Measurements from ENCODE around the gene C4BPB. TPM values are rescaled to one million over a fixed set of nuclear protein-coding genes. Genes with fewer than 3 reads are reported as not detected.
"Not testable (repeated sequence)": the region's sequence is repeated elsewhere in the genome, so short reads cannot be mapped to it uniquely, and the experiment has no call there.

The C4BPB gene, protein sequence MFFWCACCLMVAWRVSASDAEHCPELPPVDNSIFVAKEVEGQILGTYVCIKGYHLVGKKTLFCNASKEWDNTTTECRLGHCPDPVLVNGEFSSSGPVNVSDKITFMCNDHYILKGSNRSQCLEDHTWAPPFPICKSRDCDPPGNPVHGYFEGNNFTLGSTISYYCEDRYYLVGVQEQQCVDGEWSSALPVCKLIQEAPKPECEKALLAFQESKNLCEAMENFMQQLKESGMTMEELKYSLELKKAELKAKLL
- 1.6 TPM for total RNA-seq
- 0.46 TPM for polyA plus RNA-seq

GRCh38 chr1:207088701-207089626, at the start of gene C4BPB:
C4BPB (plus strand) TSS chr1:207088860; CDS start chr1:207089532, 672 bp downstream.
- 76% methylated on average over 9 of the region's 9 CpGs for WGBS
- Histone ChIP-seq H3K4me3 (ENCODE audit: low read depth, low read length) (peak within 1 kb of the TSS; percentile 26), H3K27ac (ENCODE audit: low read depth) (no peak within 1 kb of the TSS), H3K4me1 (ENCODE audit: insufficient read depth) (no peaks in the 10 kb centered on the region), H3K36me3 (ENCODE audit: insufficient read depth) (no peaks in the 10 kb centered on the region)
- no peak for DNase-seq (ENCODE audit: extremely low spot score)

DNA sequence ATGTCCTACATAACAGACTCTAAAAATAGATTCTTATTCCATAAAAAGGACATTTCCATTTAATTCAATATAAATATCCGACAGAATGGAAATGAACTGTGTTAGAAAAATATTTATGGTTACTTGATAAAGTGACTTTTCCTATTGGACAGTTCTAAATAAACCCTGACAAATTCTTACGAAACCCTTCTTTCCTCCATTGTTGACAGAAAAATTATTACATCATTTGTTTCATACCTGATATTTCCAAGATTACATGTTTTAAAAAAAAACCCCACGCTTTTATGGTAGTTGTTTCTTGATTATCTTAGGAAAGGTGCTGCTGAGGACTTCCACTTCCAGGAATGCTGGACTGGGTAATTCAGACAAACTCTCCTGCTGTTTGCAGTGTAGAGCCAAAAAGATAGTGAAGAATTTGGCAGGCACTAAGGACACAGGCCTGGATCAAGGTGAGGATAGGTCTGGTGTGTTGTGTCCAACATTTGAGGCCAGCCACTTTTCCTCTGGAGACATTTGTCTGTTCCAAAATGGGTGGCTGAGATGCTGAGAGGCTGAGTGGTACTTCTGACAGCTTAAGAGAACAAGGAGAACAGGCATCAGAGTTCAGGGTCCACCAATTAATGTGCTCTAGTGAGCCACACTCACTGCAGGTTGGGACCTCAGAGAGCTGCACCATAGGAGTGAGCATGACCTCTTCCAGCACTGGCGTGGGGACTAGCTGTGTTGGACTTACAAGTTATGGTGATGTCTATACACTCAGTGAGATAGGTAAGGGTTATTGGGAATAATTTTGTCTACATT, 49.1 kb upstream of the C4BPB start:
- no peak overlapping the region for H3K4me3 ChIP-seq (ENCODE audit: low read depth, low read length)
- no peaks in the 10 kb centered on the region for H3K4me1 ChIP-seq (ENCODE audit: insufficient read depth)
- 74% methylated on average over 4 of the region's 4 CpGs for WGBS
- DNase-seq (ENCODE audit: extremely low spot score): no peak
- H3K27ac ChIP-seq (ENCODE audit: low read depth): no peak overlapping the region
- no peaks in the 10 kb centered on the region for H3K36me3 ChIP-seq (ENCODE audit: insufficient read depth)

DNA sequence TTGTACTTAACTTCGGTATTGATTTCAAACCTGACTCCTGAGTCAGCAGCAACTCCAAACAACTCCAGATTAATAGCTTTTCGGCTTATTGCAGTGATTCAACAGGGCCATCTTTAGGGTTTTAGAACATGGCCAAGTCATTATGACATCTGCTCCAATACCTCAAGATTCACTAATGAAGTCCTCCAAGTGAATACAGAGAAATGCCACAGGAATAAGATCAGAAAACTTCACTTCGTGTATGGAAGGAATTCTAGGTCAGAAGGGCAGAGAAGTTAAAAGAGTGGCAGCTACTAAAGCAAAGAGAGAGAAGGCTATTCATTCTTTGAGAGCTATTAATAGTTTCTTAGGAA, 48.5 kb upstream of the C4BPB start:
- Histone ChIP-seq H3K4me1 (ENCODE audit: insufficient read depth) (no peaks in the 10 kb centered on the region), H3K36me3 (ENCODE audit: insufficient read depth) (no peaks in the 10 kb centered on the region), H3K4me3 (ENCODE audit: low read depth, low read length) (no peak overlapping the region), H3K27ac (ENCODE audit: low read depth) (no peak overlapping the region)
- no peak for DNase-seq (ENCODE audit: extremely low spot score)
- 45% methylated on average over 3 of the region's 3 CpGs for WGBS

- not testable (repeated sequence) for H3K4me3 ChIP-seq (ENCODE audit: low read depth, low read length); H3K4me1 ChIP-seq (ENCODE audit: insufficient read depth); DNase-seq (ENCODE audit: extremely low spot score); H3K27ac ChIP-seq (ENCODE audit: low read depth); H3K36me3 ChIP-seq (ENCODE audit: insufficient read depth)
- 95% methylated on average over 2 of the region's 2 CpGs for WGBS
Observed at GRCh38 chr1:207041397-207041796, 47.3 kb upstream of the C4BPB start.

GRCh38 chr1:207045453-207045852, 43.2 kb upstream of the C4BPB start:
- no peak for DNase-seq (ENCODE audit: extremely low spot score)
- Histone ChIP-seq H3K4me1 (ENCODE audit: insufficient read depth) (no peaks in the 10 kb centered on the region), H3K4me3 (ENCODE audit: low read depth, low read length) (no peak overlapping the region), H3K27ac (ENCODE audit: low read depth) (no peak overlapping the region), H3K36me3 (ENCODE audit: insufficient read depth) (peaks cover 2% of the 10 kb centered on the region)
- WGBS: 76% methylated on average over 2 of the region's 2 CpGs

GRCh38 chr1:207047505-207047904, 41.2 kb upstream of the C4BPB start:
- H3K4me1 ChIP-seq (ENCODE audit: insufficient read depth): no peaks in the 10 kb centered on the region
- H3K27ac ChIP-seq (ENCODE audit: low read depth): no peak overlapping the region
- DNase-seq (ENCODE audit: extremely low spot score): no peak
- H3K36me3 ChIP-seq (ENCODE audit: insufficient read depth): peaks cover 2% of the 10 kb centered on the region
- 89% methylated on average over 1 of the region's 1 CpG for WGBS
- H3K4me3 ChIP-seq (ENCODE audit: low read depth, low read length): no peak overlapping the region

DNA sequence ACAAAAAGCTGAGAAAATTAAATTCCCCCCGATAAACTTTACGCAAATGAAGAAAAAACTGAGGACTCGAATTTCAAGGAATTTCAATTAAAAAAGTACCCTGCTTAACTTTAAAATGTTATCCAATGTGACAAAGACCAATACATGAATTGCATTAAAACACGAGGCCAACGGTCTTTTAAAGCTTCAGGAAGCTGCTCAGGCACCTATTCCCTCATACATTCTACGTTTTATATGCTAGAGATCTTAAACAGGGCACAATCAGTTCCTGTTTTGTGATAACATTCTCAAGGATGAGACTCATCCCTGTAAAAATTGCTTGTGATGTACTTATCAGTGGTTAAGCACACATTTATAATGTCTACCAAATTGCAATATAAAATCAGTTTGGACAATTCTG, 40.6 kb upstream of the C4BPB start:
- Histone ChIP-seq H3K4me1 (ENCODE audit: insufficient read depth) (no peaks in the 10 kb centered on the region), H3K4me3 (ENCODE audit: low read depth, low read length) (no peak overlapping the region), H3K36me3 (ENCODE audit: insufficient read depth) (peaks cover 2% of the 10 kb centered on the region), H3K27ac (ENCODE audit: low read depth) (no peak overlapping the region)
- WGBS: 61% methylated on average over 6 of the region's 6 CpGs
- DNase-seq (ENCODE audit: extremely low spot score): no peak

DNA sequence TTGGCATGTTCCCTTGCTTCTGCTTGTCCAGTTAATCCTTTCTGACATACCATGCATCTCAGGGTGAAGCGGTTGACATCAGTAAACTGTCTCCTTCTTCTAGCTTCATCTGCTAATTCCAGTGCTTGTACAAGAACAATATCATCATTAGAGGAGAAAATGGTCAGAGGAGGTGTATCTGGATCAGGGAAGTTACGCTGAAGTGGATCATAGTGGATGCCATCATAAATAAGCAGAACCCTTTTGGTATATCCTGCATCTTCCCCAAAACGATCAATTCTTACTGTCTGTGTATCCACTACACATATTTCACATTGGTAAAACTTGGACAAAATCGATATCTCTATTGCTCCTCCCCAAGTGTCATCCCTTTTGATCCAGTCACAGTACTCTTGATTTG, 39.6 kb upstream of the C4BPB start:
- DNase-seq (ENCODE audit: extremely low spot score): no peak
- Histone ChIP-seq H3K4me3 (ENCODE audit: low read depth, low read length) (no peak overlapping the region), H3K4me1 (ENCODE audit: insufficient read depth) (no peaks in the 10 kb centered on the region), H3K36me3 (ENCODE audit: insufficient read depth) (peaks cover 2% of the 10 kb centered on the region), H3K27ac (ENCODE audit: low read depth) (no peak overlapping the region)
- WGBS: 89% methylated on average over 4 of the region's 4 CpGs

DNA sequence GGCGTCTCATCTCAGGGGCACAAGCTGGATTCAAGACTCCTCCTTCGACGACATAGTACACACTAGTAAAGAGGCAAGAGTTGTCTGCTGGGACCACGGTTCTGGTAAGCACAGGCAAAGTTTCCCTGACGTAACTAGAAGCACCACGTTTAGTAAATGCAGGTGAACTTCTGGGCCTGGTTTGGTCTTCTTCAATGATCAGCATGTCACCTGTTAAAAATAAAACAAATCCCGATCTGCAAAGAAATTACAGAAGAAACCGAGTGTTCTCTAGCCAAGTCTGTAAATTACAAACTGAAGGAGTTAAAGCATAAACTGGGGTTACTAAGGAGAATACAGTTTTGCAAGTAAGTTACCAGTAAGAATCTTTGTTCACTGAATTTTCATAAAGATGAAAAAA, 39.1 kb upstream of the C4BPB start:
- Histone ChIP-seq H3K4me3 (ENCODE audit: low read depth, low read length) (peak overlapping the region; percentile 5), H3K36me3 (ENCODE audit: insufficient read depth) (peaks cover 2% of the 10 kb centered on the region), H3K4me1 (ENCODE audit: insufficient read depth) (no peaks in the 10 kb centered on the region), H3K27ac (ENCODE audit: low read depth) (no peak overlapping the region)
- WGBS: 50% methylated on average over 8 of the region's 8 CpGs
- no peak for DNase-seq (ENCODE audit: extremely low spot score)

GRCh38 chr1:207049974-207050391, 38.7 kb upstream of the C4BPB start:
- WGBS: under 1% methylated on average over 6 of the region's 6 CpGs
- H3K4me1 ChIP-seq (ENCODE audit: insufficient read depth): no peaks in the 10 kb centered on the region
- peak overlapping the region; percentile 69 for H3K4me3 ChIP-seq (ENCODE audit: low read depth, low read length)
- H3K27ac ChIP-seq (ENCODE audit: low read depth): peak overlapping the region; percentile 78
- peaks cover 2% of the 10 kb centered on the region for H3K36me3 ChIP-seq (ENCODE audit: insufficient read depth)
- DNase-seq (ENCODE audit: extremely low spot score): no peak

DNA sequence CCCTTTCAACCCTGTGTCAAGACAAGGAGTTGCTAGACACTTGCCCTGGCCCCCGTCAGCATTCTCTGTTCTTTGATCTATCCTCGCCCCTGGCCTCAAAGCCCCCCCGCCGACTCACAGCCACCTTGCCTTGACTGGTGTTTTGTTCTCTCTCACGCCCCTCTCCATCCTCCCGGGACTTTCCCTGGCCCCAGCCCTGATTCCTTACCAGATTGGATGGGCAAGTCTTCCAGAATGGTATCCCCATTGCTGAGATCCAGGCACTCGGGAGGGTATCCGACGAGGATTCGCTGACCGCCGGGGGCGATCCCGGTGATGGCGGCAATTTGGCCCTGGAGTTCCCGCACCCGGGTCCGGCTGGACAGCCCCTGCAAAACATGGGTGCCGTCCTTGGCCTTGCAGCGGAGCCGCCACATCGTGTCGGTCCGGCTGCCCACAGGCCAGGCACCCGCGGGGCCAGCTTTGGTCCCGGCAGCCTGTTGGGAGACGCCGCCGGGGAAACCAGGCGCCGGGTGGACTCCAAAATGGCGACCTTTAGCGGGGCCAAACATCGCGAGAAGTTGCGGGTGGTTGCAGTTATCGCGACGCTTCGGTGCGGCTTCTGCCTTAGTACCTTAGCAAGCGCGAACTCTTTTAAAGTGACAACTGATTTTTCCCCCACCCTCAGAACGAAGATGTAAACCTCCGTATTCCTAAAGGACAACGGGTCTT, 38.0 kb upstream of the C4BPB start:
- peaks cover 2% of the 10 kb centered on the region for H3K36me3 ChIP-seq (ENCODE audit: insufficient read depth)
- WGBS: under 1% methylated on average over 47 of the region's 47 CpGs
- peak; percentile 91 for DNase-seq (ENCODE audit: extremely low spot score)
- H3K4me1 ChIP-seq (ENCODE audit: insufficient read depth): no peaks in the 10 kb centered on the region
- H3K27ac ChIP-seq (ENCODE audit: low read depth): peak overlapping the region; percentile 78
- H3K4me3 ChIP-seq (ENCODE audit: low read depth, low read length): peak overlapping the region; percentile 69

DNA sequence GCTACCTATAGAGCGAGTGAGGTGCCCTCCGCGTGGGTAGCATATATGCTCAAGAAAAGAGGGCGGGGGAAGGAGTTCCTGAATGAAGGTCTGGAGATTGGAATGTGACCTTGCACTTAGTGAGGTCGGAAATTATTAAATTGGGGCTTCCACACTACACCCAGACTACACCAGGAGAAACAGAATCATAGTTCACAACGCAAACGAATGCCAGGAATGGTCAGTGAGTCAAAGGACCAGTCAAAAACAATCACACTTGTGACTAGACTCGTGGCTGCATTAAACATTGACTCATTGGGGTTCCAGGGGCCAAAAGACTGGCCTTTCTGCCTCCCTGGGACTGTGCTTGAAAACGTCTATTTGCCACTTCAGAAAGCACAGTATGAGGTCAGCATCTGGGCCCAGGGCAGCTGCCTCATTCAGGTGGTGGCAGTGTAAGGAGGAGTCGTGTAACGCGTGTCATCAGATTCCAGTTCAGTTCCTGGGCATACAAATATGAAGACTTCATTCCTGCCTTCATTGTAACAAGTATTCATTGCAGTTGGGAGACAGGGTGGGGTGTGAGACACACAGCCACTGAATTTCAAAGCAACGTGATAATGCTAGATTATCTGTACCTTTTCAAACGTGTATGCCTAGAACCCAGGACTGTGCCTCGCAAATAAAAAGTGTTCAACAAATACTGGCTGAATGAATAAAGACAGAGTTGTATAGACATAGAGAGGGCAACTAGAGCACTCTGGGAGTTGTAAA, 37.3 kb upstream of the C4BPB start, which contains the start of gene YOD1:
Gene YOD1 (minus strand): TSS at position 18 of the 753 bp plus-strand sequence. CDS start 178 bp downstream, outside the sequence.
- 52% methylated on average over 15 of the region's 15 CpGs for WGBS
- Histone ChIP-seq H3K4me1 (ENCODE audit: insufficient read depth) (no peaks in the 10 kb centered on the region), H3K4me3 (ENCODE audit: low read depth, low read length) (peak within 1 kb of the TSS; percentile 69), H3K27ac (ENCODE audit: low read depth) (peak within 1 kb of the TSS; percentile 78), H3K36me3 (ENCODE audit: insufficient read depth) (peaks cover 2% of the 10 kb centered on the region)
- no peak for DNase-seq (ENCODE audit: extremely low spot score)

Data from urinary bladder (tissue), 4 donors.